GM19023 (cell line): ENCODE results near the gene COMTD1.

Experiments
- ATAC-seq: cut with Tn5 transposase; IDR thresholded peaks from one replicate; pipeline ENCODE4 v1.9.1; 2021; ENCODE audit warnings: mild to moderate bottlenecking, moderate library complexity; ENCODE audit not compliant: unreplicated experiment

Gene COMTD1

DNA sequence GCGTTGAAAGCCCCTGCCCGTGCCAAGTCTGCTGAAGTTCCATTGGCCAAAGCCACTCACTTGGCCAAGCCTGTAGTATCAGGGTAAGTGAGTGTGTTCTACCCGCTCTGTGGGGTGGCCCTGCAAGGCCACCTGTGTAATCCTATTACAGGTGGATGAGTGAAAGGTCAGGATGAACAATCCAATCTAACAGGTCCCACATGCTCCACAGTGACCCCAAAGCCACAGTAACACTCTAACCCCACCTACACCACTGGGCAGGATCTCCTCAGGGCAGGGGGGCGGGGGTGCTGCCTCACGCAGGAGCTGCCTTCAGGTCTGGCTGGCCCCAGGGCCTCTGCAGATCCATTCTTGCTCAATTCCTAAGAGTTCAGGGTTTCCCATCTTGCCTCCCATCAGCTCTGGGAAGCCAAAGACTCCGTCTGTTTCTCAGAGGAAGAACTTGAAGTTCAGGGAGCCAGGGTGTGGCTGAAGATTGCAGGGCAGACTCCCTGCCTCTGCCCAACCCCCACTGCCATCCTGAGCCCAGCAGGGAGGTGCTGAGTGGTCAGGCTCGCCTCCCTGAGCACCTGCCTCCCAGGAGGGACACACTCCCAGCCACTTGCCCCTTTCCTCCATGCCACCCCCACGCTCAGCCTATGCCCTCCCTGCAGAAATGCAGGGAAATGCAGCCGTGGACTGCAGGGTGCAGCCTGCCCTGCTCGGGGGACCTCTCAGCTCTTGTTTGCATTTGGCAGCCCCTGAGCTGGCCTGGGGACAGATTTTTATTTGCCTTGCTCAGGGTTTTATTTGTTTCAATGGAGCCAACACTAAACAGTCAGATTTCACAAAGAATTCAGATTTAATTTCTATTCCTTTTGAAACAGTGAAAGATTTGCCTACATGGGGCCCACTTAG lies 9.8 kb upstream of the COMTD1 start:
- ATAC-seq = no peak

DNA sequence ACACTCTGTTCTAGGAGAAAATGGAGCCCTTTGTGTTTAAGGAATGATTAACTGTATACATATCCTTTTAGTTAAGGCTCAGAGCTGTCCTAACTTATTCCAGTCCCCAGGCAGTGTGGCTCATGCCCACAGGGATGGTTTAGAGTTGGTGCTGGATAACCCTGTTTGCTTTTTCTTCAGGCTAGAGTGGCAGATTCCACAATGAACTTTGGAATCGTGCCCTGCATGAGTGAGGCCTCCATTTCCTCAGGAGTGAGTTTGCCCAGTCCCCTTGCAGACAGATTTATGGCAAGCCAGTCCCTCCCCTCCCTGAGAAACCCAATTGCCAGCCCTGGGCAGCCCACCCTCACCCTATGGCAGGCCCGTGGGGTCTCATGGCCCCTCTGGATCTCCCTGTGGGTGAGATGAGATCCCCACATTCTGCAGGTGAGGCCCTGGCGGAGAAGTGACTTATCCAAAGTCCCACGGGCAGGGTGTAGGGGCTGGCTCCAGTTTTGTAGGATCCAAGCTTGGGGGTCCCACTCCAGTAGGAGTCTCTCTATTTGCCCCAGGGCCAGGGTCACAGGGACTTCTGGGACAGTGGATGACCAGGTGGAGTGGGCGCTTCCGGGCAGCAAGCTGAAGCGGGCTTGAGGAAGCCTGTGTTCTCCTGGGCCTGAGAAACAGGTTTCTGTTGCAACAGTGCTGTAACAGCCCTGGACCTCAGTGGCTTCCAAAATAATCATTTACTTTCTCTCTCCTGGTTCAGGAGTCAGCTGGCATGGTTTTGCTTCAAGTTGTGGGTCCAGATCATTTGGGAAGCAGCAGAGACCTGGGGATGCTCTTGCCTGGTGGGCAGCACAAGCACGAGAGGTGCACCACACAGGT lies 9.0 kb upstream of the COMTD1 start:
- no peak for ATAC-seq

DNA sequence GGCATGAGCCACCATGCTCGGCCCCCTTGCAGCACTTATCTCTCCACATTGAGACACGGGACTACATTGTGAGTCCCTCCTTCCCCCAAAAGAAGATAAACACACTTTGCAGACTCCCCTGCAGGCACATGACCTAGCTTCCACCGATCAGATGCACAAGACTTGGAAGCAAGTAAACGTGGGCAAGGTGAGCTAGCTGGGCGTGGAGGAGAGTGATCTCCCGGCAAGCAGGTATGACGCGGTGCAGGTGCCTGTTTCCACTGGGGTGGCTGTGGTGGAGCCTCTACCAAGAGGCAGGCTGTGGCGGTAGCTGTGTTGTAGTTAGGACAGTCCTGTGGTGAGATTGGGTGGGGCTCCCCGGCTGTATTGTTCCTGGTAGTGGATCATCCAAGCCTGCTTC lies 7.7 kb upstream of the COMTD1 start:
- no peak for ATAC-seq

DNA sequence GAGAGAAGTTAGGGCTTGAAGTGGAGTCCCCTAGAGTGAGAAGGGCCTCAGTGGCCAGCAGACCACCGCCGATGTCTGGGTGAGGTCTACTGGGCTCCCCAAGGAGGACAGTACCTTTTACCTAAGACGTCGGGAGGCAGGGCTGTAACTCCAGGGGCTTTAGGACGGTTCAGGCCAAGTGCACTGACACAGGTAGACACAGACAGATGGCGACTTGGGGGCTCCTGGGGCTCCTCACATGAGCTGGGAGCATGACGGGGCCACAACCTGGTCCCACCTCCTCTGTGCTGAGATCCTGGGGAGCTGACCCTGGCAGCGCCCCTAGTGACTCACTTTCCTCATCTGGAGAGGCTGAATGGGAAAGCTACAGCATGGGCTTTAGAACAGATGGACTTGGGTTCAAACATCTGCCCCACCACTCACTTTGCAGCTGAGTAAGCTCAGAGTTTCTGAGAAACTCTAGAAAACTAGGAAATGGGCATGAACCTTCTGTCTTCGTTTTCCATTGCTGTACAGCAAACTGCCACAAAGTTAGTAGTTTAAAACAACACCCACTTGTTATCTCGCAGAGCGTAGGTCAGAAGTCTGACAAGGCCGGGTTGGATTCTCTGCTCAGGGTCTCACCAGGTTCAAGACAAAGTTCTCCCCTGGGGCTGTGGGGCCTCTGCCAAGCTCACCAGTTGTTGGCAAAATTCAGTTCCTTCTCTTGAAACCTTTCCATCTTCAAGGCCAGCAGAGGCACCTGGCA lies 4.7 kb upstream of the COMTD1 start:
- no peak for ATAC-seq

DNA sequence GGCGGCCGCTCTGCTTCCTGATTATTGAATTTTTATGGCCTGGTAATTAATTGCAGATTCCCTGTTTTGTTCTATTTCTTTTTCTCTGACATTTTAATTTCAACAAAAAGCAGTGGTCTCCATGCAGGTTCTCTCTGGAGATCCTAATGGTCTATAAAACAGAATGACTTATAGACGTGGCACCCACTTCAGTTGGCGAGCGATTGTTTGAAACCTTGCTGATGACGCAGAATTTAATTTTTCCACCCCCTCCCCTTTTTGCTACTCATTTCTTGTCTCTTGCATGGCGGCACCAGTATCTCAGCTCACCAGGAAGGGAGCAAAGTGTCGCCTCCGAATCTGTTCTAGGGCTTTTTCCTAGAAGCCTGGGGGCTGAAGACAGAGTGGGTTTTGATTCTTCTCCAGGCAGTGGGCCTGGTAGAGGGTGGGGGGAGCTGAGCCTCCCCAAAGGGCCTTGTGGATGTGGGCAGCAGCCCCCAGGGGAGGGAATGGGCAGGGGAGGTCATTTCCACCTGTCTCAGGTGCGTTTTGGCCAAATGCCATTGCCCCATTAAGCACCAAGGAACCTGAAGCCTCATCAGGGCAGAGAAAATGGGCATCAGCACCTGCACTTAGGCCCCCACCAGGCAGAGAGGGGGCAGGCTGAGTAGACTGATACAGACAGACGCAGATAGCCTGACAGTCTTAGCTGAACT lies 3.5 kb upstream of the COMTD1 start:
- ATAC-seq = no peak

DNA sequence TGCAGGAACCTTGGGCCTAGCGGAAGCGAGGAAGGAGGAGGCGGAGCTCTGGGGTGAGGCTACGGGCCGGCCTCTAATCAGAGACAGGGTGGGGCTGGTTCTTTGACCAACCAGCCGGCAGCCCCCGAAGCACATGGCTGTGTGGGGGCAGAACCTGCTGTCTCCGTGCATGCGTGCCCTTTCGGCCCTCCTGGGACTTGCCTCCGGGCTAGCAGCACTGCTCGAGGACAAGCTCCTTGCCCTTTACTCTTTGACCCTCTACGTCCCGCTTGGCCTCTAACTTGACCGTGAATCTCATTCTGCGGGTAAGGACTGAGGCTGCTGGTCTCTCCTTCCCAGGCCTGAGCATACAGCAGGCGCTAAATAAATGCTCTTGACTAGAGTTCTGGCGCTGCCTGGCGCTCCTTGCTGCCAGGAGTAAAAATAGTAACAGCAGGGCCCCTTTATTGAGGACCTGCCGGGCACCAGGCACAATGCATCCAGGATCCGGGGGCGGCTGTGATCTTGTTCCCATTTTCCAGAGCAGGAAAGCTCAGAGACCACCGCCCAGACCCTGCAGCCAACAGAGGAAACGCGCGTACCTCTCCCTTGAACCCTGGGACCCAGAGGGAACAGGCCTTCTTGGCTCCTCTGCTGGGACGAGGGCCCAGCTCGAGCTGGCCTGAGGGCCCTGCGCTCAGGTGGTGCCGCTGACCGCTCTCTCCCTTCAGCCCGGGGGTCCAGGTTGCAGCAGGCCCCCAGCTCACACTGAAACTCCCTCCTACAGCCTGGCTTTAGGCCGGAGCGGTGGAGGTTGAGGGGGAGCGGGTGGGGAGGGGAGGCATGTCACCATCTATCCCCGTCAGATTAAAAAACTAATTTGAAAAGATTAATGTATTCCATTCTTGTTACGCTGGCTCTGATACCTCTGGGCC lies 2.7 kb upstream of the COMTD1 start:
- ATAC-seq = no peak

DNA sequence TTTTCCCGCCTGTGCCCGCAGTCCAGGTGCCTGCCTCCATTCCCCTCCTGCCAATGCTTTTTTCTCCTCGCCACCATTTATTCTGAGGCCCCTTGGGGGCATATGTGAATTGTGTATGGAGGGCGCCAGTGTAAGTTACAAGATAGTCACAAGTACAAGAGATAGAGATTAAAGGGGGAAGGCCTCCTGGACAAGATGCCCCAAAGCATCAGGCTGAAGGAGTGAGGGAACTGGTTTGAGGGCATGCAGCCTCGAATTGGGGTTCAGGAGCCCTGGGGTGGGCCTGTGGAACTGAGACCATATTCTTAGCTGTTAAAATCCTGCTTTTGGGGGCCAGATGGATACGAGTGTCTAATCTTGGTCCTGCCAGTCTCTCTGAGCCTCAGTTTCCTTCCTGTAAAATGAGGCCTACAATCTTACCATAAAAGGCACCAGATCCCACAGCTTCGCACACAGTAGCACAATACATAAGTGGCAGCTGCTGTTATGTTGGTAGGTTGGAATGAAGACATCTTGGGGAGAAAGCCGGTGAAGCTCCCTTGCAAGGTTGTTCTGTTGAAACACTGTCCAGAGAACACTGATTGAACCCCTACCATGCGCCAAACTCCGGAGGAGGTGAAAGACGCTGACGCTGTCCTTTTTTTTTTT lies 545 bp upstream of the COMTD1 start:
- ATAC-seq = no peak

DNA sequence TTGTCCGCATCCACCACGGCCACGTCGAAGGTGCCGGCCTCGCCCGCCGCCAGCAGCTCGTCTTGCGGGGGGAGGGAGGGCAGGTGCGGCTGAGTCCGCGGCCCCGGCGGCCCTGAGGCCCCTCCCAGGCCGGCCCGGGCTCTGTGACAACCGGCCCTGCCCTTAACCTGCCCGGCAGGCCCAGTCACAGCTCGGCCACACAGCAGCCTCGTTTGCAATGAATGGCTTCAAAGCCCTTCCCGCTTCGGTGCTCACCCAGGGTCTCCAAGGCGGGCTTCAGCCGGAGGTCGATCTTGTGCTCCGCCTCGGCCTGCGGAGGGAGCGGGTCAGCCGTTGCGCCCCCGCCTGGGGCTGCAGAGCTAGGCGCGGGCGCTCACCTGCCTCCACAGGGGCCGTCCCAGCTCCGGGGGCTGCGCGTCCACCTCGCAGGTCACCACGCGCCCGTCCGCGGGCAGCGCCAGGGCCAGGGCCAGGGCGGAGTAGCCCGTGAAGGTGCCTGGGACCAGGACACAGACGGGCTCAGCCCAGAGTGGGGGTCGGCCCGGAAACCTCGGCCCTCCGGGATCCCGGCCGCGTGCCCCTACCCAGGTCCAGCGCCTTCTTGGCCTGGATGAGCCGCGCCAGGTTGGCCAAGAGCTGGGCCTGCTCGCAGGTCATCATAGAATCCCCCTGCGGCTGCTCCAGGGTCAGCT lies 928 bp downstream of the COMTD1 start:
- ATAC-seq = peak; percentile 24

DNA sequence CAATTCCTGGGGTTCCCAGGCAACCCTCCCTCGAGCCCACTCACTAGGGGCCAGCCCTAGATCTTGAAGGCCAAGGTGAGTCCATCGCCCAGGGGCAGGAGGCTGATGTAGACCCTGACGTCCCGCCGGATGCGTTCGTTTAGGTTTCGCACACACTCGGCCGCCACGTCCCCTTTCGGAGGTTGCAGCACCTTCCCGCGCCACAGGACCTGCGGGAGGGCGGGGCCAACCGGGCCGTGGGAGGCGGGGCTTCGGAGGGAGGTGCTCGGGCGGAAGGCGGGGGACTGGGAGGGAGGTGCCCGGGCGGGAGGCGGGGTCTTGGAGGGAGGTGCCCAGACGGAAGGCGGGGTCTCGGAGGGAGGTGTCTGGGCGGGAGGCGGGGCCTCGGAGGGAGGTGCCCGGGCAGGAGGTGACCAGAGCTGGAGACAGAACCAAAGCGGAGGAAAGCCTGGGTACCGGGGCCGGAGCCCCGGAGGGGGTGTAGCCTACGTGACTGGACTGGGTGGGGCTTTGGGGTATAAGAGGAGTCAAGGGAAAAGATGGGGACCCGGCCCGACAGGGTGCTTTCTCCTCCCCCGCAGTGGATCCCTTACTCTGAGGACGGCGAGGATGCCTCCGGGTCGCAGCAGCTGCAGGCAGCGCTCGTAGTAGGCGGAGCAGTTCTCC lies 1.6 kb downstream of the COMTD1 start:
- ATAC-seq = peak; percentile 55

DNA sequence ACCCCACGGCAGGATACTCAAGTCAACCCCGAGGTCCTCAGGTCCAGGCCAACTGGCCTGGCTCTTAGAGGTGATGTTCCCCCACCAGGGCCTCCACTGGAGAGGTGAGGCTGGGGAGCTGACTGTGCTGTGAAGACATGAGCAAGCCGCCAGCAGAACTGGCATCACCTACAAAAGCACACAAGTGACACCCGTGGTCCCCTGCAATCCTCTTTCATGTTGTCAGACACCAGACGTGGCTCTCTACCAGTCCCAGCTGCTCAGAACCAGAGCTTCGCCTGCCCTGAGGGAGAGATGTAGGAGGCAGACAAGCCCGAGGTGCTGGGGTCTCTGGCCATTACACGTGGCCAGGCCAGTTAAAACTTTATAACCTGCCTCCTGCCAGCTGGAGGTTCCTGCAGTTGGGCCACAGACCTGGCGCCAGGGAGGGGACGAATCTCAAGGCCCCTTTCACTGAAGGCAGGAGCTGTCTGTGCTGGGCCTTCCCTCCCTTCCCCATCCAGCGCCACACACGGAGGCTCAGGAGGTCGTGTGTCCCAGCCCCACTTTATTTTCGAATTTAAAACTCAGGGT lies 2.2 kb downstream of the COMTD1 start:
- no peak for ATAC-seq

DNA sequence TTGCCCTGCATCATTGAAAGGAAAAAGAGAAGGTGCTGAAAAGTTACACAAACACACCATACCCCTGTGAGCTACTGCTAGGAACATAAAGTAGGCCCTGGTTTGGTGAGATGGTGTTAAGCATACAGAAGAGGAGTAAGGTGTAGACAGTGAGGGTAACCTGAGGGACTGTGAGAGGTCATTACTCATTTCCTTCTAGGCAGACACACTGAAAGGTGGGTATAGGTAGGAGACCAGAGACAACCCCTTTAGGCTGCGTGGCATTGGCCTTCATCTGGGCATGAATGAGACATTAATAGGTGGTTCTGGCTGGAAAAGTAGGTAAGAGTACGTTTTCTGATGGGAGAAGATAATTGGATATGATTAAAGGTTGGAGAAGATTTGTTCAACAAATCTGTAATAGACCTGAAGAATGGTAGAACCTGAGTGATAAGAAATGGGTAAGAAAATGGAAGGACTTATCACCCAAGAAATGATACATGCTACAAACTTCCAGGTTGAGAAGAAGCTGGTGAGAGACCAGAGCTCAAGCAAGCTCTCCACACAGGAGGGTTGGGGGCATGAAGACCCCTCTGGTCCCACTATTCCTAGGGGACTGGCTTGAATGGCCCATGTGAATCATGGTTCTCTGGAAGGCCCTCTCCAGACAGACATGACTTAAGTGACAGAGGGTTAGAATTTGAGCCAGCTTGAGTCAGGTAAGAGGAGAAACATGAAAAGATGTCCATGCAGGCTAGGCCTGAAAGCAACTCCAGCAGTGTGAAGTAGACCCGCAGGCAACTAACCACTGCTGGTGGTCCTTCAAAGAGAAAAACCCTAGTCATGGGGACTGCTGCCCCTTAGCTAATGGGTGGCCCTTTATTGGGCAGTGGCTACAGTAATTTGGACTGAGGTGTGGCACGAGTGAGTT lies 3.8 kb downstream of the COMTD1 start:
- ATAC-seq = no peak

DNA sequence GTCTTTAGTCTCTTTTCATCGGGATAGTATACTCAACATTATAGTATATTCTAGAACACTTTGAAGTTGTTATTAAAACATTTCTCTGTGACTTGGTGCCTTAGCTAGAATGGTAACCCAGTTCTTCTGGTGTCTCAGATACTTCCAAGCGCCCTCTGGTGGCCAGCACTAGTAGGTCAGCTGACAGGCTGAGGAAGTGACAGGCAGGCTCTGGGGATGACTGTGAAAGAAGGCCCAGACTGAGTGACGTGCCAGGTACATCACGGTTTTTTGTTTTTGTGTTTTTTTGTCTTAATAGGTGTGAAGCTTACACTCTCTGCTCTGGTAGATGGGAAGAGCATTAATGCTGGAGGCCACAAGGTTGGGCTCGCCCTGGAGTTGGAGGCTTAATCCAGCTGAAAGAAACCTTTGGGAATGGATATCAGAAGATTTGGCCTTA lies 5.1 kb downstream of the COMTD1 start:
- peak; percentile 30 for ATAC-seq

DNA sequence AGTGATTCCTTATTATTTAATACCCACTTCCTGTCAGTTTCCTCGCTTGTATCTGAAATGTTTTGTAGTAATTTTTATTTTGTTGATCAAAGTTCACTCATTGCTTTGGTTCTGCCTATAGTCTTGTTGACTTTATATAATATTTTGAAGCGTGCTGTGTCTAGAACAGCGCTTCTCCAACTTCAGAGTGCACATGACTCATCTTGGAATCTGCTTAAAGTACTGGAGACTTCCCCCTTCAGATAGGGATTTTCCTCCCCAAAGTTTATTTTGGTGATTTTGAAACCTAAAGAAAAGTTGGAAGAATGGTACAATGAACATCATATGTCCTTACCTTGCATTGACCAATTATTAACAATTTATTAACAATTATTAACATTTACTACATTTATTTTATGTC lies 5.8 kb downstream of the COMTD1 start:
- no peak for ATAC-seq

DNA sequence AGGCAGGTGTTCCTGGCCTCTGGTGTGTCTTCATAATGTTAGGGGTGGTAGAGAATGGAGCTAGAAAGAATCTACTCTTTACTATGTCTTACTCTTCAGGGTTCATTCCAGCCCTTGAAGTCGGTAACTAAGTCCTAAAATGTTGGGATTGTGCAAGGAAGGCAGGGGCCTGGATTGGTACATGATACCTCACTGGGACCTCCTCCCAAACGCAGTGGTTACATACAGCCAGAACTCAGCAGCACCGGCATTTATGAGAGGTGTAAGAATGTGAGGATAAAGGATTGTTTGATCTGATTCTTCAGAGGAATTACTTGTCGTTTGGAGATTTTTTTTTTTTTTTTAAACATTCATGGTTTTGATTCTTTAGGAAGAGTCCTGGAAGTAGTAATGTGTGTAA lies 6.9 kb downstream of the COMTD1 start:
- ATAC-seq = no peak

DNA sequence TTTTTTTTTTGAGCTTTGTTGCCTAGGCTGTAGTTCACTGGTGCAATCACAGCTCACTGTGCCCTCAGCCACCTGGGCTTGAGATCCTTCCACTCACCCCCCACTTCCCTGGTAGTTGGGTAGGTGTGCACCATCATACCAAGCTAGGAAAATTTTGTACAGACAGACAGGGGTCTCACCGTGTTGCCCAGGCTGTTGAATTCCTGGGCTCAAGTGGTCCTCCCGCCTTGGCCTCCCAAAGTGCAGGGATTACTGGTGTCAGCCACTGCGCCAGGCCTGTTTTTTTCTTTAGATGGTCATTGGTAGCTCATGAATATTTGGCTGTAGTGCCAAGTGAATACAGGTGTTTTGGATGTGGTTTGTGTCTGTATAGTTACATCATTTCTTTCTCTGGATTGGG lies 7.5 kb downstream of the COMTD1 start:
- no peak for ATAC-seq

DNA sequence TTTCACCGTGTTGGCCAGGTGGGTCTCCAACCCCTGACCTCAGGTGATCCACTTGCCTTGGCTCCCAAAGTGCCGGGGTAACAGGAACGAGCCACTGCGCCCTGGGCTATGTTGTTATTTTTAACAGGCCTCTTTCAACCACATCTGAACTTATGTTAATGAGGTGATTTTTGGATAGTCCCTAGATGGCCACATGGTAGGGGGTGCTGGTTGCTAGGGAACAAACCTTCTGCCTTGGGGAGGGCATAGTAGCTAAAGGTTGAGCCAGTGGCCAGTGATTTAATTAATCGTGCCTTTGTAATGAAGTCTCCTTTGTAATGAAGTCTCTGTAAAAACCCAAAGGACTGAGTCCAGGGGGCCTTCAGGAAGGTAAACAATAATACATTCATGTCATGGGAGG lies 9.1 kb downstream of the COMTD1 start:
- no peak for ATAC-seq

DNA sequence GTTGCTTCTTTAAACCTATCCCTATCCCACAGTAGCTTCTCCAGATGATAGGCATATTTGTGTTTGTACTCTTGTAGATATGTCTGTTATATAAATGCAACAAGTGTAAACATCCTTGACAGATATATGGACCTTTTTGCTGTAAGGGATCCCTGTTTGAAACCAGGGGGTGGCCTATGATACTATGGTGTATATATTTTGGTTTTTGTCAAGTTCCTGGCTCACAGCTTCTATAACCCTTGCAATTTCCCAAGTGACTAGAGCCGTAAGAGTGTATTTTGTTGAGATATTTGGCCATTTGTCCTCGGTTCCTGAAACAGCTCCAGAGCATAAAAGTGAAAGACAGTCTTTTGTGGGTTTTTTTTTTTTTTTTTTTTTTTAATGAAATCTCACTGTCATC lies 9.7 kb downstream of the COMTD1 start:
- no peak for ATAC-seq
